Tibial artery (tissue), 4 donors: ENCODE results near the gene HBG2.
"Not testable (repeated sequence)": the region's sequence is repeated elsewhere in the genome, so short reads cannot be mapped to it uniquely, and the experiment has no call there.

Experiments used
- DNase-seq, 2 donors: peaks; one replicate each; pipeline ENCODE4 v3.0.0-alpha.2; 2019
- H3K27ac ChIP-seq, 2 donors: fragments of 200-600 bp; sonication (generic) in 1 of 2; 1 replicate in 1 of 2; 2 replicates in 1 of 2; pipeline ENCODE4 v1.5.1; 2018 to 2019; ENCODE audit warnings: mild to moderate bottlenecking in 1 of 2
- H3K27me3 ChIP-seq, 2 donors: fragments of 200-600 bp; sonication (generic) in 1 of 2; one replicate each; pipeline versions ENCODE4 v1.5.1 to v1.6.0; 2016 to 2019
- H3K36me3 ChIP-seq, 3 donors: fragments of 200-600 bp; sonication (generic) in 2 of 3; one replicate each; pipeline ENCODE4 v1.5.1; 2016 to 2019; ENCODE audit warnings: mild to moderate bottlenecking in 2 of 3
- H3K4me1 ChIP-seq, 4 donors: fragments of 200-600 bp; sonication (generic) in 2 of 4; 1 replicate in 3 of 4; 2 replicates in 1 of 4; pipeline ENCODE4 v1.5.1; 2016 to 2019
- H3K4me3 ChIP-seq, 2 donors: fragments of 200-600 bp; sonication (generic) in 1 of 2; 1 replicate in 1 of 2; 2 replicates in 1 of 2; pipeline ENCODE4 v1.5.1; 2018 to 2019; ENCODE audit warnings: mild to moderate bottlenecking in 2 of 2
- H3K9me3 ChIP-seq, 3 donors: fragments of 200-600 bp; sonication (generic) in 1 of 3; one replicate each; pipeline ENCODE4 v1.5.1; 2016 to 2019
- CTCF ChIP-seq, 2 experiments: fragments of 200-600 bp in 1 of 2; fragments of 450-650 bp in 1 of 2; IDR thresholded peaks; one replicate each; pipeline ENCODE4 v1.5.1; 2017 to 2019; ENCODE audit warnings: antibody characterized with exemption in 2 of 2, mild to moderate bottlenecking in 1 of 2, moderate library complexity in 1 of 2
- intact Hi-C: fragments of 100-400 bp; cut with DNase I; formaldehyde crosslinking; loops from one replicate; pipeline ENCODE4 v1.15.0; 2023; ENCODE audit warnings: low total_unique reads

HBG2 gene

GRCh38 chr11:5251746-5252145 is 2.8 kb downstream of the HBG2 start:
- H3K9me3 ChIP-seq: no peaks in the 10 kb centered on the region
- H3K27ac ChIP-seq: no peak overlapping the region
- no peaks in the 10 kb centered on the region for H3K4me1 ChIP-seq
- no peaks in the 10 kb centered on the region for H3K36me3 ChIP-seq
- no peak overlapping the region for H3K4me3 ChIP-seq
- H3K27me3 ChIP-seq: no peaks in the 10 kb centered on the region
- no peak for DNase-seq
- intact Hi-C loops: no loop called here
- TF ChIP-seq CTCF (IDR thresholded peaks at IDR 0.05): no peak

GRCh38 chr11:5250543-5251204 is 3.9 kb downstream of the HBG2 start:
- no peak for TF ChIP-seq CTCF (IDR thresholded peaks at IDR 0.05)
- Histone ChIP-seq H3K9me3 (no peaks in the 10 kb centered on the region), H3K4me1 (no peaks in the 10 kb centered on the region), H3K36me3 (no peaks in the 10 kb centered on the region), H3K27ac (no peak overlapping the region), H3K27me3 (no peaks in the 10 kb centered on the region), H3K4me3 (no peak overlapping the region)
- intact Hi-C loops: no loop called here
- no peak for DNase-seq

- H3K4me1 ChIP-seq, H3K27ac ChIP-seq, H3K4me3 ChIP-seq, H3K9me3 ChIP-seq, H3K36me3 ChIP-seq, DNase-seq, H3K27me3 ChIP-seq, intact Hi-C loops: not testable (repeated sequence)
These were observed 4.7 kb downstream of the HBG2 start, which contains the start of gene HBG1 for GRCh38 chr11:5249807-5250396. TSS of gene HBG1 (minus strand) at chr11:5249857. CDS start at chr11:5249804, 53 bp downstream.

- H3K36me3 ChIP-seq, DNase-seq, intact Hi-C loops, H3K27ac ChIP-seq, H3K4me1 ChIP-seq, H3K4me3 ChIP-seq, H3K9me3 ChIP-seq, H3K27me3 ChIP-seq: not testable (repeated sequence)
These were observed 6.1 kb downstream of the HBG2 start for GRCh38 chr11:5248498-5248897.

- no peak for DNase-seq
- no peak for TF ChIP-seq CTCF (IDR thresholded peaks at IDR 0.05)
- intact Hi-C loops: no loop called here
- Histone ChIP-seq H3K4me3 (no peak overlapping the region), H3K36me3 (no peaks in the 10 kb centered on the region), H3K4me1 (no peaks in the 10 kb centered on the region), H3K9me3 (no peaks in the 10 kb centered on the region), H3K27me3 (no peaks in the 10 kb centered on the region), H3K27ac (no peak overlapping the region)
These were observed 6.9 kb downstream of the HBG2 start for GRCh38 chr11:5247472-5248192.

GRCh38 chr11:5246772-5247471 is 7.7 kb downstream of the HBG2 start:
- Histone ChIP-seq H3K9me3 (no peaks in the 10 kb centered on the region), H3K4me1 (no peaks in the 10 kb centered on the region), H3K4me3 (no peak overlapping the region), H3K27ac (no peak overlapping the region), H3K36me3 (no peaks in the 10 kb centered on the region), H3K27me3 (no peaks in the 10 kb centered on the region)
- TF ChIP-seq CTCF (IDR thresholded peaks at IDR 0.05): no peak
- DNase-seq: no peak
- intact Hi-C loops: no loop called here
